H4 (cell line): ENCODE data around the gene DNASE1L1. TPM values are rescaled to one million over a fixed set of nuclear protein-coding genes. Genes with fewer than 3 reads are reported as not detected.
"Not testable (repeated sequence)": the region's sequence is repeated elsewhere in the genome, so short reads cannot be mapped to it uniquely, and the experiment has no call there.

Experiments used
- DNase-seq: peaks from one replicate; pipeline ENCODE4 v3.0.0-alpha.2; 2015; ENCODE audit warnings: low spot score
- total RNA-seq: library from RNA; depleted of rRNA; stranded (reverse); fragments of >200 nt; shearing (Covaris generic); gene quantifications from 2 replicates; pipeline ENCODE4 v1.2.3, GENCODE V29; 2014

The DNASE1L1 gene
- total RNA-seq, 1 experiment from 2014 or later: 19.4 TPM

- DNase-seq: no peak
Observed at GRCh38 chrX:154403858-154404257, 5.2 kb downstream of the DNASE1L1 start.

- no peak for DNase-seq
Observed at GRCh38 chrX:154403192-154403591, 5.9 kb downstream of the DNASE1L1 start.

- no peak for DNase-seq
Observed at GRCh38 chrX:154402622-154403127, 6.4 kb downstream of the DNASE1L1 start.

- no peak for DNase-seq
Observed at GRCh38 chrX:154401918-154402621, 7.0 kb downstream of the DNASE1L1 start.

GRCh38 chrX:154401045-154401799 is 7.8 kb downstream of the DNASE1L1 start:
- peak; percentile 47 for DNase-seq

- DNase-seq: not testable (repeated sequence)
Observed at GRCh38 chrX:154400369-154400817, 8.7 kb downstream of the DNASE1L1 start.

- no peak for DNase-seq
Observed at GRCh38 chrX:154399527-154400368, 9.3 kb downstream of the DNASE1L1 start.

- peak; percentile 77 for DNase-seq
Observed at GRCh38 chrX:154398668-154399526, 10.2 kb downstream of the DNASE1L1 start.

- DNase-seq: peak; percentile 97
Observed at GRCh38 chrX:154397888-154398667, 11.0 kb downstream of the DNASE1L1 start, which contains the start of gene RPL10. Gene RPL10, plus strand, starts transcription at chrX:154398377. Its CDS starts 143 bp downstream, at chrX:154398520.

- DNase-seq: no peak
Observed at GRCh38 chrX:154396973-154397887, 11.8 kb downstream of the DNASE1L1 start.

GRCh38 chrX:154396363-154396762 is 12.7 kb downstream of the DNASE1L1 start:
- DNase-seq: not testable (repeated sequence)

- not testable (repeated sequence) for DNase-seq
Observed at GRCh38 chrX:154389812-154390747, 19.0 kb downstream of the DNASE1L1 start.

- DNase-seq: not testable (repeated sequence)
Observed at GRCh38 chrX:154388649-154389048, 20.4 kb downstream of the DNASE1L1 start.

GRCh38 chrX:154388094-154388493 is 21.0 kb downstream of the DNASE1L1 start:
- not testable (repeated sequence) for DNase-seq

GRCh38 chrX:154384284-154384892 is 24.7 kb downstream of the DNASE1L1 start:
- no peak for DNase-seq

GRCh38 chrX:154383359-154384283 is 25.4 kb downstream of the DNASE1L1 start:
- DNase-seq: no peak
